Adipose tissue (tissue), 3 donors: ENCODE data around the gene WIPI1. TPM values are rescaled to one million over a fixed set of nuclear protein-coding genes. Genes with fewer than 3 reads are reported as not detected.
A peak's percentile ranks its signal among the peaks of the same experiment; 100 is the strongest.

Source experiments
- H3K27ac ChIP-seq: one replicate; pipeline ENCODE4 v1.5.1; 2013; ENCODE audit warnings: low read depth, low read length
- WGBS, 3 donors: extraction: QIAGEN DNeasy Blood & Tissue Kit; methylation state at CpG; one replicate each; pipeline ENCODE4 v1.1.7; 2013; 5-methylcytosine and 5-hydroxymethylcytosine counted together
- polyA plus RNA-seq, 3 donors: library from polyadenylated mRNA; stranded (reverse); fragments of 200-250 nt; gene quantifications; one replicate each; pipeline ENCODE4 v1.2.3, GENCODE V29; 2013
- donor health status: healthy with polysubstance abuse.
- donor health status: Bipolar disorder and iron deficiency.
- donor health status: healthy.

WIPI1 gene
- polyA plus RNA-seq, 3 donors = 27.7 to 37.7 (median 37.1) TPM

- WGBS, 3 donors = 48 to 50% (median 48%) methylated on average over 15 of the region's 15 CpGs
- no peak overlapping the region for H3K27ac ChIP-seq
These were observed 5.3 kb upstream of the WIPI1 start for GRCh38 chr17:68462381-68463210.

DNA sequence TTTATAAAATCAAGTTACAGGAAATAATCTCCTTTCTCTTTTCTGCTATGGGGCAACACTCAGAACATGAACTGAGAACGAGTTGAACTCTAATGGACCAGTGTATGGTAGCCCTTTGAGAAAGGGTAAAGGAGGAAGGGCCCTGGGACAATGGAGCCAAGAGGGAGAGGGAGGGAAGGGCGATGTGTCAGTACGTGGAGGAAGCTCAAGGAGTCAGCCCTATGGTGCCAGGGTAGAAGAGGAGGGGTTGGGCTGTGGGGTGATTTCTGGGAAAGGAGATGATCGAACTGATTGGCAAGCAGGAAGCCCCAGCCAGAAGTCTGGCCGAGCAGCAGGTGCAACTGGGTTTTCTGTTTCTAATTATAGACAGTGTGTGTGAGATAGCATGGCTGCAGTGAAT is 4.3 kb upstream of the WIPI1 start:
- 28 to 37% (median 35%) methylated on average over 5 of the region's 5 CpGs for WGBS, 3 donors

GRCh38 chr17:68461122-68461539 is 3.8 kb upstream of the WIPI1 start:
- WGBS, 3 donors = 81 to 83% (median 83%) methylated on average over 1 of the region's 1 CpG
- H3K27ac ChIP-seq = no peak overlapping the region

More for the DNA sequence above, 4.3 kb upstream of the WIPI1 start:
- H3K27ac ChIP-seq = no peak overlapping the region

DNA sequence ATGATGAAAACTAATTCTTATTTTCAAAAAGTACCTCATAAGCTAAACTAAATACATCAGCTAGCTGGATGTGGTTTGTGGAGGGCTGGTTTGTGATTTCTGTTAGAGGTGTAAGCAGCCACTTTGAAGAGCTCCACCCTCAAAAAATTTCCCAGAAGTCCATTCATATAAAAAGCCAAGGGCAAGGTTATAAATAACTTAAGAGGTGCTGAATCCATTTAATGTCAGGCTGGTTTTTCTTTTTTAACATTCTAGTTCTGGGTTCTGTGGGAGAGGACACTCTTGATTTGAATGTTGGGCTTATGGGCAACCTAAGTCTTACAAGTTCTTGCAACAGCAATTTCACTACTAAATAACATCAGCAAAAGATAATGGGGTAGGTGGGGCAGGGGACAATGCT is 3.4 kb upstream of the WIPI1 start:
- H3K27ac ChIP-seq = no peak overlapping the region

DNA sequence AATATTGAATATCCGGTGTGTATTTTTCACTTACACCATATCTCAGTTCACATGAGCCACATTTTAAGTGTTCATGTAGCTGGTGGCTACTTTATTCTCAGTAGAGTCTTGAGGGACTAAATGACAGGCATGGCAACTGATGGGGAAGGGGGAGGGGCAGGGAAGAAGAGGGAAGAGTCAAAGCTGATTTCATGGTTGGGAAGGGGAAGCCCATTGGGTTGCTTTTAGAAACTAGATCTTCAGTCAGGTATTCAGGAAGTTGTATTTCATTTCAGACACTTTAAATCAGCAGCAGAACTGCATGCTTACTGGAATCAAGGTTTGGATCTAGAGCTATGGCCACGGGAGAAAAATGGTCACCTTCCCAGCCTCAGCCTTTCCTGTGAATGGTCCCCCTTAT is 2.9 kb upstream of the WIPI1 start:
- H3K27ac ChIP-seq = no peak overlapping the region
- WGBS, 3 donors = 68 to 78% (median 71%) methylated on average over 2 of the region's 2 CpGs

DNA sequence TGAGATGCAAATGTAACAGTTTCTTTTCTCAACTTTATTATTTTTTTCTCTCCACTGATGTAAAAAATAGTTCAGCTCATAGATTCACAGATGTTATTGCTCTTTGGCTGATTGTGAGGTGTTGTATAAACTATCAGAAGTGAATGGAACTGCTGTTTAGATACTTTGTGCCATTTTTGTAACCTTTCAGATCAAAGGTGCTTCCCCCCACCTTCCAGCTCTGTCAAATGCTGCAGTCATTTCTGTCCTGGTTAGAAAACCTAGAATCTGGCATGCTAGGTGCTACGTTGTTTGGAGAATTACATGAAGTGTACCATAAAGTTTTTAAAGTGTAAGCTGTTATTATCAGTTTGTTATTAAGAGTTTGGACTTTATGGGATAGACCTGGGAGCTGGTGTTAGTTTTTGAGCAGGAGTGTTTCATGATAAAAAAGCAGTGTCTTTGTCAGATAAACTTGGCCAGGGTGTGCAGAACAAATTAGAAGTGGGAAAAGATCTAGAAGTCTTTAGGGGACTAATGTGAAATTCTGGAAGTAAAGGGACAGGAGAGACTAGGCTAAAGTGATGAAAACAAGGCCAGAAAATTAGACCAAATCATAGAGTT is 1.8 kb upstream of the WIPI1 start:
- WGBS, 3 donors = 60 to 70% (median 66%) methylated on average over 1 of the region's 1 CpG
- H3K27ac ChIP-seq = no peak overlapping the region

GRCh38 chr17:68458260-68459036 is 1.2 kb upstream of the WIPI1 start:
- WGBS, 3 donors = 28 to 56% (median 53%) methylated on average over 12 of the region's 12 CpGs
- H3K27ac ChIP-seq = no peak overlapping the region

DNA sequence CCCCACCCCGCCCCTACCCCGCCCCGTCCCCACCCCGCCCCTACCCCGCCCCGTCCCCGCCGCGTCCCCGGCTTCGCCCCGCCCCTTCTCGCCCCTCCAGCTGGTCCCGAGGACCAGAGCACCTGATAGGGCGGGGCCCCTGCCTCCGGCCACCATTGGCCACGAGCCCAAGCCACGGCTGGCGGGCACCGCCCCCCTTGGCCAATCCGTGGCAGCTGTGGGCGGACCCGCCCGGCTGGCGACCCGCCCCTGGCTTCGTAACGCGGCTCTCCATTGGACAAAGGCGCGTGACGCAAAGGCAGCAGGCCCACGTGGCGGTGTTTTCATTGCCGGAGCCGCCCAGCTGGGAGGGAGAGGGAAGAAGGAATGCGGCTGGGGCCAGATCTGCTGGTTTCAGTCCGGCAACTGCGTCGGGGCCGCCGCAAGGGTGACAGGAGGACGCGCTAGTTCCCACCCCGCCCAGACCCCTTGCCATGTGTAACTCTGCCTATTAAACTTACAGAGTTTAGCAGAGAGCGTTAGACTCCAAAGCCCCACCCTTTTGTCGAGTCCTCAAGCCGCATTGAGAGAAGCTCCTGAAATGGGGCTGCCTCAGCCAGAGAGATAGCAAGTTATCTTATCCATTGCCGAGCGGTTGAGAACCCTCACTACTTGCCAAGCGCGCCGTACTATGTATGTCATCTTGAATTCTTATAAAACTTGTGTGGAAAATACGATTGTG is 403 bp upstream of the WIPI1 start:
- WGBS, 3 donors = 0 to 1% (median 0%) methylated on average over 37 to 48 of the region's 54 CpGs
- H3K27ac ChIP-seq = no peak overlapping the region

- WGBS, 3 donors = 9 to 17% (median 14%) methylated on average over 23 of the region's 23 CpGs
- H3K27ac ChIP-seq = peak overlapping the region; percentile 29
These were observed 743 bp downstream of the WIPI1 start for GRCh38 chr17:68456339-68457167.

GRCh38 chr17:68455901-68456338 is 1.4 kb downstream of the WIPI1 start:
- WGBS, 3 donors = 18 to 29% (median 22%) methylated on average over 4 of the region's 4 CpGs
- no peak overlapping the region for H3K27ac ChIP-seq

- WGBS, 3 donors = 77 to 88% (median 87%) methylated on average over 5 of the region's 5 CpGs
- no peak overlapping the region for H3K27ac ChIP-seq
These were observed 3.2 kb downstream of the WIPI1 start for GRCh38 chr17:68453991-68454665.

GRCh38 chr17:68452724-68453290 is 4.5 kb downstream of the WIPI1 start:
- WGBS, 3 donors = 55 to 76% (median 72%) methylated on average over 6 of the region's 6 CpGs
- no peak overlapping the region for H3K27ac ChIP-seq

- WGBS, 3 donors = 64 to 71% (median 70%) methylated on average over 5 of the region's 5 CpGs
These were observed 5.5 kb downstream of the WIPI1 start for GRCh38 chr17:68451670-68452354.

GRCh38 chr17:68450801-68451200 is 6.5 kb downstream of the WIPI1 start:
- WGBS, 3 donors = 89 to 94% (median 91%) methylated on average over 14 of the region's 14 CpGs

More at GRCh38 chr17:68451670-68452354, 5.5 kb downstream of the WIPI1 start:
- no peak overlapping the region for H3K27ac ChIP-seq

DNA sequence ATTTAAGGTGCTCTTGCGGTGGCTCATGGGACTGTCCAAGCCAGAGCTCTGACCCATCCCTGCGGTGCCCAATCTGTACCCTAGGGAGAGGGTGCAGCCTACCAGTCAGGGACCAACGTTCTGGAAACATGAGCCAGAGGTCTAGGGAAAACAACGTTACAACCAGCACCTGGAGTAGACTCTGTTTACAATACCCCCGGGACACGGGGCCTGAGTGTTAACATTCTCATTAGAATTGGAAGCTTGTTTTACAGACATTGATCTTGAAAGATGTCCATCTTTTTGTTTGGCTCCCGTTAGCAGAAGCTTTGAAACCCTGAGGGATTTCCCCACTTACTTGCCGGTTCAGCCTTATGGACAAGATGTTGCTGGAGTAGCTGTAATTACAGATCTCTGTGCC is 6.9 kb downstream of the WIPI1 start:
- 64 to 82% (median 80%) methylated on average over 8 of the region's 8 CpGs for WGBS, 3 donors
- no peak overlapping the region for H3K27ac ChIP-seq

More at GRCh38 chr17:68450801-68451200, 6.5 kb downstream of the WIPI1 start:
- H3K27ac ChIP-seq = no peak overlapping the region

GRCh38 chr17:68449021-68449739 is 8.1 kb downstream of the WIPI1 start:
- WGBS, 3 donors = 92 to 96% (median 94%) methylated on average over 13 of the region's 13 CpGs
- no peak overlapping the region for H3K27ac ChIP-seq
